Hematopoietic multipotent progenitor cell (in vitro differentiated cells): ENCODE data around the gene TPRG1L. TPM values are rescaled to one million over a fixed set of nuclear protein-coding genes. Genes with fewer than 3 reads are reported as not detected.

Source experiments
- DNase-seq, 3 donors: peaks; one replicate each; pipeline ENCODE4 v3.0.0-alpha.2; 2011 to 2015; ENCODE audit warnings: low read depth in 2 of 3, low spot score in 2 of 3
- total RNA-seq: library from RNA; depleted of rRNA; stranded (reverse); fragments of >200 nt; gene quantifications from one replicate; pipeline ENCODE4 v1.2.3, GENCODE V29; 2012

Gene TPRG1L
- total RNA-seq, 1 donor = 18.9 TPM

GRCh38 chr1:3593334-3593733 lies 31.5 kb upstream of the TPRG1L start:
- no peak for DNase-seq

GRCh38 chr1:3593745-3594144 lies 31.1 kb upstream of the TPRG1L start:
- DNase-seq = no peak

- no peak for DNase-seq
Measured at GRCh38 chr1:3594706-3595377, 30.0 kb upstream of the TPRG1L start.

- DNase-seq = no peak
Measured at GRCh38 chr1:3595949-3596348, 28.9 kb upstream of the TPRG1L start.

- no peak for DNase-seq
Measured at GRCh38 chr1:3596663-3597598, 27.9 kb upstream of the TPRG1L start.

- peak in 2 of 3 donors; percentile 50 to 79 for DNase-seq
Measured at GRCh38 chr1:3597599-3597964, 27.2 kb upstream of the TPRG1L start.

GRCh38 chr1:3598051-3598491 lies 26.7 kb upstream of the TPRG1L start:
- no peak for DNase-seq

- DNase-seq = no peak
Measured at GRCh38 chr1:3598522-3599285, 26.1 kb upstream of the TPRG1L start.

- DNase-seq = no peak
Measured at GRCh38 chr1:3599286-3599811, 25.5 kb upstream of the TPRG1L start.

GRCh38 chr1:3599816-3600215 lies 25.0 kb upstream of the TPRG1L start:
- DNase-seq = no peak

- no peak for DNase-seq
Measured at GRCh38 chr1:3600354-3600753, 24.5 kb upstream of the TPRG1L start.

- no peak for DNase-seq
Measured at GRCh38 chr1:3601743-3602142, 23.1 kb upstream of the TPRG1L start.

GRCh38 chr1:3602375-3602774 lies 22.4 kb upstream of the TPRG1L start:
- DNase-seq = no peak

- no peak for DNase-seq
Measured at GRCh38 chr1:3603156-3603555, 21.7 kb upstream of the TPRG1L start.

- no peak for DNase-seq
Measured at GRCh38 chr1:3603571-3604467, 21.0 kb upstream of the TPRG1L start.

- no peak for DNase-seq
Measured at GRCh38 chr1:3604468-3604974, 20.3 kb upstream of the TPRG1L start.

- no peak for DNase-seq
Measured at GRCh38 chr1:3604997-3605823, 19.6 kb upstream of the TPRG1L start.

GRCh38 chr1:3606779-3607702 lies 17.8 kb upstream of the TPRG1L start:
- DNase-seq = no peak
